Measurements from ENCODE around the gene OR6M1.

DNA sequence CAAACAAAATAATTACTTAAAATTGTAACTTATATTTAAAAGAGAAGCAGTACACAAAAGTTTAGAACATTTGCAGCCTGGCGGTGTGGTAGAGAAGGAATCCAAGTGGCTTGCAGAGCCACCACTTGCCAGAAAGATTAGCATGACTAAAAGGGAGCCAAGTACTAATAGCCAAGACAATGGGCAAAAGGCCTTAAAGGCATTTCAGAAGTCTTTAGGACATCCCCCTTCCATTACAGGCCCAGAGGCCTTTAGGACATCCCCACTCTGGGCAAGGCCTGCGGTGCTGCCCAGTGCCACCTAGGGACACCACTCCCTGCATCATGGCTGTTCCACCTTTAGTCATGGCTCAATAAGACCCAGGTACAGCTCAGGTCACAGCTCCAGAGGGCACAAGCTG, 46.9 kb upstream of the OR6M1 start:
- TF ChIP-seq, protein P1, sequence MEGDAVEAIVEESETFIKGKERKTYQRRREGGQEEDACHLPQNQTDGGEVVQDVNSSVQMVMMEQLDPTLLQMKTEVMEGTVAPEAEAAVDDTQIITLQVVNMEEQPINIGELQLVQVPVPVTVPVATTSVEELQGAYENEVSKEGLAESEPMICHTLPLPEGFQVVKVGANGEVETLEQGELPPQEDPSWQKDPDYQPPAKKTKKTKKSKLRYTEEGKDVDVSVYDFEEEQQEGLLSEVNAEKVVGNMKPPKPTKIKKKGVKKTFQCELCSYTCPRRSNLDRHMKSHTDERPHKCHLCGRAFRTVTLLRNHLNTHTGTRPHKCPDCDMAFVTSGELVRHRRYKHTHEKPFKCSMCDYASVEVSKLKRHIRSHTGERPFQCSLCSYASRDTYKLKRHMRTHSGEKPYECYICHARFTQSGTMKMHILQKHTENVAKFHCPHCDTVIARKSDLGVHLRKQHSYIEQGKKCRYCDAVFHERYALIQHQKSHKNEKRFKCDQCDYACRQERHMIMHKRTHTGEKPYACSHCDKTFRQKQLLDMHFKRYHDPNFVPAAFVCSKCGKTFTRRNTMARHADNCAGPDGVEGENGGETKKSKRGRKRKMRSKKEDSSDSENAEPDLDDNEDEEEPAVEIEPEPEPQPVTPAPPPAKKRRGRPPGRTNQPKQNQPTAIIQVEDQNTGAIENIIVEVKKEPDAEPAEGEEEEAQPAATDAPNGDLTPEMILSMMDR (conservative IDR thresholded peaks at IDR 0.05) = no peak
- TF ChIP-seq EZH2 (IDR thresholded peaks at IDR 0.05; ENCODE audit: low read depth) = no peak
